ENCODE measurements around the gene ZNF680.

DNA sequence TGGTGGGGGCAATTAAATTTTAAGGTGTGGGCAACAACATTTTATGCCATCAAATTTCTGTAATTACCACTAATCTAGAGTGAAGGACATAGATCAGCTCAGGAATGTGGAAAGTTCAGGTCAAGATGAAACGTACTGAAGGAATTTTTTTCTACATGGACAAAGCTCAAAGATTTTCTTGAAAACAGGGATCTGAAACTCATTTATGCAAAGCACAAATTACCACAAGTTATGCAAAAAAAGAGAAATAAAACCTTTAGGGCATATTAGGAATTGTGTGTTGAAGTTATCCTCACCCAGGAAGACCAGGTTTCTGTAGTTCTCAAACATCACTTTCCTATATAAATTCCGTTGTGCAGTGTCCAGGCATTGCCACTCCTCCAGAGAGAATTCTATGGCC is 18.9 kb downstream of the ZNF680 start:
- TF ChIP-seq CTBP1 (IDR thresholded peaks at IDR 0.05; ENCODE audit: borderline replicate concordance): no peak
- TF ChIP-seq SUZ12 (IDR thresholded peaks at IDR 0.05): no peak
- TF ChIP-seq BHLHE40 (IDR thresholded peaks at IDR 0.05; ENCODE audit: borderline replicate concordance): no peak
- TF ChIP-seq SP1 (IDR thresholded peaks at IDR 0.05): no peak
- TF ChIP-seq LEF1 (IDR thresholded peaks at IDR 0.05; ENCODE audit: borderline replicate concordance): no peak
- TF ChIP-seq L3MBTL2 (conservative IDR thresholded peaks at IDR 0.05): no peak
- TF ChIP-seq FOXA1 (IDR thresholded peaks at IDR 0.05): no peak
- TF ChIP-seq NFRKB (IDR thresholded peaks at IDR 0.05): no peak
- TF ChIP-seq, protein P1, sequence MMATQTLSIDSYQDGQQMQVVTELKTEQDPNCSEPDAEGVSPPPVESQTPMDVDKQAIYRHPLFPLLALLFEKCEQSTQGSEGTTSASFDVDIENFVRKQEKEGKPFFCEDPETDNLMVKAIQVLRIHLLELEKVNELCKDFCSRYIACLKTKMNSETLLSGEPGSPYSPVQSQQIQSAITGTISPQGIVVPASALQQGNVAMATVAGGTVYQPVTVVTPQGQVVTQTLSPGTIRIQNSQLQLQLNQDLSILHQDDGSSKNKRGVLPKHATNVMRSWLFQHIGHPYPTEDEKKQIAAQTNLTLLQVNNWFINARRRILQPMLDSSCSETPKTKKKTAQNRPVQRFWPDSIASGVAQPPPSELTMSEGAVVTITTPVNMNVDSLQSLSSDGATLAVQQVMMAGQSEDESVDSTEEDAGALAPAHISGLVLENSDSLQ (IDR thresholded peaks at IDR 0.05): no peak
- no peak for TF ChIP-seq TARDBP (IDR thresholded peaks at IDR 0.05)
- TF ChIP-seq ELF4 (IDR thresholded peaks at IDR 0.05): no peak
- TF ChIP-seq HDGF (IDR thresholded peaks at IDR 0.05; ENCODE audit: borderline replicate concordance): no peak
